Activated naive CD4-positive, alpha-beta T cell treated with anti-CD3 and anti-CD28 coated beads, Interleukin-2, amount 10 ng/mL, durations not matched to agents 7 days and 5 days (primary cell): ENCODE measurements around the gene ZNF511.

Source experiments
- CTCF ChIA-PET: fragments of 350-600 bp; sonication (Branson Sonifier 250); formaldehyde crosslinking; loops from one replicate; lab custom pipeline; 2021; ENCODE audit warnings: antibody characterized with exemption; lab: Charles Lee
- DNase-seq: peaks from one replicate; pipeline ENCODE4 v3.0.0-alpha.2; 2020
- H3K27ac Mint-ChIP-seq: one replicate; pipeline ENCODE4 v1.8.0; 2021; ENCODE audit warnings: mild to moderate bottlenecking, moderate library complexity, mixed read lengths
- H3K27me3 Mint-ChIP-seq: one replicate; pipeline ENCODE4 v1.8.0; 2021; ENCODE audit warnings: mild to moderate bottlenecking, mixed read lengths
- H3K36me3 Mint-ChIP-seq: one replicate; pipeline ENCODE4 v1.8.0; 2021; ENCODE audit warnings: mixed read lengths
- H3K4me1 Mint-ChIP-seq: one replicate; pipeline ENCODE4 v1.8.0; 2021; ENCODE audit warnings: mixed read lengths
- H3K4me3 Mint-ChIP-seq: one replicate; pipeline ENCODE4 v1.8.0; 2021; ENCODE audit warnings: mild to moderate bottlenecking, moderate library complexity, mixed read lengths
- H3K9me3 Mint-ChIP-seq: one replicate; pipeline ENCODE4 v1.8.0; 2021; ENCODE audit warnings: mixed read lengths

ZNF511 gene

GRCh38 chr10:133270204-133270603 lies 38.5 kb upstream of the ZNF511 start:
- DNase-seq, result no peak
- H3K4me1 Mint-ChIP-seq, result peaks cover 18% of the 10 kb centered on the region
- H3K9me3 Mint-ChIP-seq, result no peaks in the 10 kb centered on the region
- H3K27me3 Mint-ChIP-seq, result no peaks in the 10 kb centered on the region
- CTCF ChIA-PET, result no interaction called here
- H3K27ac Mint-ChIP-seq, result no peak overlapping the region
- H3K36me3 Mint-ChIP-seq, result peaks cover 13% of the 10 kb centered on the region
- no peak overlapping the region for H3K4me3 Mint-ChIP-seq

- CTCF ChIA-PET, result no interaction called here
- Mint-ChIP-seq H3K9me3 (no peaks in the 10 kb centered on the region), H3K4me3 (no peak overlapping the region), H3K27me3 (no peaks in the 10 kb centered on the region), H3K27ac (no peak overlapping the region), H3K36me3 (peaks cover 9% of the 10 kb centered on the region), H3K4me1 (peaks cover 17% of the 10 kb centered on the region)
- no peak for DNase-seq
Measured at GRCh38 chr10:133270773-133271297, 37.9 kb upstream of the ZNF511 start.

- Mint-ChIP-seq H3K4me3 (no peak overlapping the region), H3K36me3 (peaks cover 6% of the 10 kb centered on the region)
- CTCF ChIA-PET, result no interaction called here
Measured at GRCh38 chr10:133271521-133272300, 37.0 kb upstream of the ZNF511 start.

GRCh38 chr10:133272301-133272963 lies 36.3 kb upstream of the ZNF511 start:
- no peak for DNase-seq
- peaks cover 6% of the 10 kb centered on the region for H3K36me3 Mint-ChIP-seq
- H3K4me1 Mint-ChIP-seq, result peaks cover 16% of the 10 kb centered on the region
- CTCF ChIA-PET, result no interaction called here
- no peak overlapping the region for H3K27ac Mint-ChIP-seq
- no peak overlapping the region for H3K4me3 Mint-ChIP-seq
- no peaks in the 10 kb centered on the region for H3K9me3 Mint-ChIP-seq
- no peaks in the 10 kb centered on the region for H3K27me3 Mint-ChIP-seq

More at GRCh38 chr10:133271521-133272300, 37.0 kb upstream of the ZNF511 start:
- no peaks in the 10 kb centered on the region for H3K27me3 Mint-ChIP-seq
- DNase-seq, result no peak
- no peaks in the 10 kb centered on the region for H3K9me3 Mint-ChIP-seq
- peaks cover 16% of the 10 kb centered on the region for H3K4me1 Mint-ChIP-seq
- no peak overlapping the region for H3K27ac Mint-ChIP-seq

GRCh38 chr10:133272964-133273420 lies 35.7 kb upstream of the ZNF511 start:
- peaks cover 22% of the 10 kb centered on the region for H3K4me1 Mint-ChIP-seq
- no peaks in the 10 kb centered on the region for H3K27me3 Mint-ChIP-seq
- H3K4me3 Mint-ChIP-seq, result no peak overlapping the region
- H3K27ac Mint-ChIP-seq, result no peak overlapping the region
- H3K36me3 Mint-ChIP-seq, result peaks cover 6% of the 10 kb centered on the region
- CTCF ChIA-PET, result no interaction called here
- no peaks in the 10 kb centered on the region for H3K9me3 Mint-ChIP-seq
- no peak for DNase-seq

- no peaks in the 10 kb centered on the region for H3K9me3 Mint-ChIP-seq
- no peak overlapping the region for H3K4me3 Mint-ChIP-seq
- H3K4me1 Mint-ChIP-seq, result peaks cover 28% of the 10 kb centered on the region
- no peaks in the 10 kb centered on the region for H3K27me3 Mint-ChIP-seq
- H3K36me3 Mint-ChIP-seq, result peaks cover 9% of the 10 kb centered on the region
- CTCF ChIA-PET, result no interaction called here
- H3K27ac Mint-ChIP-seq, result no peak overlapping the region
- DNase-seq, result no peak
Measured at GRCh38 chr10:133273534-133274143, 35.1 kb upstream of the ZNF511 start.

GRCh38 chr10:133274751-133275683 lies 33.7 kb upstream of the ZNF511 start:
- Mint-ChIP-seq H3K9me3 (no peaks in the 10 kb centered on the region), H3K4me3 (peak overlapping the region; percentile 84), H3K27me3 (no peaks in the 10 kb centered on the region), H3K4me1 (peaks cover 41% of the 10 kb centered on the region), H3K36me3 (peaks cover 12% of the 10 kb centered on the region), H3K27ac (peak overlapping the region; percentile 87)
- DNase-seq, result peak; percentile 88
- CTCF ChIA-PET, result interaction anchor here (0.9 to 2.7 kb wide), 7 partner anchors 11 to 131 kb away, joined by 3 to 11 read pairs (median 4); no protein-coding TSS in a partner anchor

- H3K4me1 Mint-ChIP-seq, result peaks cover 43% of the 10 kb centered on the region
- H3K36me3 Mint-ChIP-seq, result peaks cover 12% of the 10 kb centered on the region
- CTCF ChIA-PET, result interaction anchor here (0.9 to 2.7 kb wide), 7 partner anchors 12 to 132 kb away, joined by 3 to 11 read pairs (median 4); no protein-coding TSS in a partner anchor
- H3K9me3 Mint-ChIP-seq, result no peaks in the 10 kb centered on the region
- H3K4me3 Mint-ChIP-seq, result peak overlapping the region; percentile 84
- DNase-seq, result peak; percentile 56
- no peaks in the 10 kb centered on the region for H3K27me3 Mint-ChIP-seq
- H3K27ac Mint-ChIP-seq, result peak overlapping the region; percentile 87
Measured at GRCh38 chr10:133275684-133276092, 33.0 kb upstream of the ZNF511 start.

- H3K27me3 Mint-ChIP-seq, result no peaks in the 10 kb centered on the region
- H3K4me3 Mint-ChIP-seq, result peak overlapping the region; percentile 84
- CTCF ChIA-PET, result interaction anchor here (0.7 to 2.7 kb wide), 5 partner anchors 17 to 33 kb away, joined by 3 to 11 read pairs (median 5); no protein-coding TSS in a partner anchor
- peak overlapping the region; percentile 87 for H3K27ac Mint-ChIP-seq
- H3K36me3 Mint-ChIP-seq, result peaks cover 12% of the 10 kb centered on the region
- no peak for DNase-seq
- H3K9me3 Mint-ChIP-seq, result no peaks in the 10 kb centered on the region
- peaks cover 43% of the 10 kb centered on the region for H3K4me1 Mint-ChIP-seq
Measured at GRCh38 chr10:133276100-133276434, 32.6 kb upstream of the ZNF511 start.

- CTCF ChIA-PET, result interaction anchor here (0.5 to 2.7 kb wide), 4 partner anchors 17 to 33 kb away, joined by 3 to 11 read pairs (median 3); no protein-coding TSS in a partner anchor
- H3K4me3 Mint-ChIP-seq, result peak within 1 kb of the TSS; percentile 84
- H3K9me3 Mint-ChIP-seq, result no peaks in the 10 kb centered on the region
- H3K4me1 Mint-ChIP-seq, result peaks cover 43% of the 10 kb centered on the region
- no peaks in the 10 kb centered on the region for H3K27me3 Mint-ChIP-seq
- peak; percentile 83 for DNase-seq
- peak within 1 kb of the TSS; percentile 95 for H3K27ac Mint-ChIP-seq
- peaks cover 12% of the 10 kb centered on the region for H3K36me3 Mint-ChIP-seq
Measured at GRCh38 chr10:133276435-133277201, 32.1 kb upstream of the ZNF511 start, which contains the start of gene ADAM8. Gene ADAM8, minus strand, starts transcription at chr10:133276868. Its CDS starts 51 bp downstream, at chr10:133276817.

GRCh38 chr10:133277277-133277992 lies 31.3 kb upstream of the ZNF511 start:
- H3K4me3 Mint-ChIP-seq, result peak overlapping the region; percentile 70
- no peak for DNase-seq
- H3K4me1 Mint-ChIP-seq, result peaks cover 41% of the 10 kb centered on the region
- H3K27me3 Mint-ChIP-seq, result no peaks in the 10 kb centered on the region
- H3K9me3 Mint-ChIP-seq, result no peaks in the 10 kb centered on the region
- H3K27ac Mint-ChIP-seq, result peak overlapping the region; percentile 95
- CTCF ChIA-PET, result interaction anchor here (0.5 to 2.2 kb wide), 3 partner anchors 17 to 30 kb away, joined by 3 to 10 read pairs (median 3); no protein-coding TSS in a partner anchor
- H3K36me3 Mint-ChIP-seq, result peaks cover 14% of the 10 kb centered on the region

- H3K27ac Mint-ChIP-seq, result peak overlapping the region; percentile 95
- no peaks in the 10 kb centered on the region for H3K9me3 Mint-ChIP-seq
- CTCF ChIA-PET, result interaction anchor here (0.6 to 2.2 kb wide), 3 partner anchors 13 to 29 kb away, joined by 3 to 10 read pairs (median 3); no protein-coding TSS in a partner anchor
- H3K36me3 Mint-ChIP-seq, result peaks cover 17% of the 10 kb centered on the region
- DNase-seq, result no peak
- peak overlapping the region; percentile 70 for H3K4me3 Mint-ChIP-seq
- H3K27me3 Mint-ChIP-seq, result no peaks in the 10 kb centered on the region
- peaks cover 41% of the 10 kb centered on the region for H3K4me1 Mint-ChIP-seq
Measured at GRCh38 chr10:133277993-133278576, 30.6 kb upstream of the ZNF511 start.
